ENCODE data around the gene CCDC97.

Gene CCDC97

DNA sequence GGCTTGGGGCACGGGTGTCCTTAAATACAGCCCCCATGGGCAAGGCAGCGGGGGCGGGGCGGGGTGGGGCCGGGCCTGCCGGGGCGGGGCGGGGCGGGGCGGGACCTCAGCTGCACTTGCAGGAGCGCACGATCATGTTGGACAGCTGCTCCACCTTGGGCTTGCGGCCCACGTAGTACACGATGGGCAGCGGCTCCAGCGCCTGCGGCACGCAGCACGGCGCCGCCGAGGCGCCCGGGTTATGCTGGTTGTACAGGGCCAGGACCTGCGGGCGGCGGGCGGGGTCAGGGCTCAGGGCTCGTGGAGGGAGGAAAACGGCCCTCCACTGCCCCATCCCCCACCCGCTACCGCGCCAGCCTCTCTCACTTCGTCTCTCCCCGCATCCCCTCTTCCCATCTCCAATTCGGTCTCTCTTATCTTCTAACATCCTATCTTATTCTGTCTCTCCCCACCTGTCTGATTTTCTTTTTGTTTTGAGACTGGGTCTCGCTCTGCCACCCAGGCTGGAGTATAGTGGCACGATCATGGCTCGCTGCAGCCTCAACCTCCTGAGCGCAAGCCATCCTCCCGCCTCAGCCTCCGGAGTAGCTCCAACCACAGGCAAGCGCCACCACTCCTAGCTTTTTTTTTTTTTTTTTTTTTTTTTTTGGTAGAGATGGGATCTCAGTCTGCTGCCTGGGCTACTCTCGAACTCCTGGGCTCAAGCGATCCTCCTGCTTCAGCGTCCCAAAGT lies 21.1 kb downstream of the CCDC97 start:
- CTCF ChIA-PET, result interaction anchor here (0.6 kb wide), 1 partner anchor 210 kb away, joined by 3 read pairs; no protein-coding TSS in a partner anchor
- peak overlapping the region; percentile 97 for H3K27ac ChIP-seq
- TF ChIP-seq CTCF (conservative IDR thresholded peaks at IDR 0.05; ENCODE audit: low read depth), result no peak
- no peak for DNase-seq (ENCODE audit: low spot score)
- POLR2A ChIA-PET (ENCODE audit: low non-redundant PET), result interaction anchor here (0.6 kb wide), 1 partner anchor 20 kb away, joined by 3 read pairs; no protein-coding TSS in a partner anchor

GRCh38 chr19:41332000-41332399 lies 22.0 kb downstream of the CCDC97 start:
- no peak for TF ChIP-seq CTCF (conservative IDR thresholded peaks at IDR 0.05; ENCODE audit: low read depth)
- peak overlapping the region; percentile 97; the same call in 1 of the 2 replicates for H3K27ac ChIP-seq
- ChIA-PET CTCF (interaction anchor here (0.6 kb wide), 1 partner anchor 9 kb away, joined by 3 read pairs; no protein-coding TSS in a partner anchor), POLR2A (ENCODE audit: low non-redundant PET) (no interaction called here)
- DNase-seq (ENCODE audit: low spot score), result no peak

DNA sequence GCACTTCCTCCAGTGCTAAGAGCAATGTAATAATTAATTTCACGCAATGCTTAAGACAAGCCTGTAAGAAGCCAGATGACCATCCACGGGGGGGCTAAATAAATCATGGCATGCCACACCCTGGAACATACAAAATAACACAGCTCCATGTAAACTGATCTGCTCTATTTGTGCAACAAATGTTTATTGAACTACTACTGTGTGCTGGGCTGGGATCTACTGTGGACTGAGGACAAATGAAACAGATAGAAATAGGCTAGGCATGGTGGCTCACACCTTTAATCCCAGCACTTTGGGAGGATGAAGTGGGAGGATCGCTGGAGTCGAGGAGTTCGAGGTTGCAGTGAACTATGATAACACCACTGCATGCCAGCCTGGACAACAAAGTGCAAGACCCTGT lies 22.5 kb downstream of the CCDC97 start:
- DNase-seq (ENCODE audit: low spot score), result no peak
- 0 out of 2 replicates have a peak overlapping the region, but pooled peaks have one; percentile 20 for H3K27ac ChIP-seq
- CTCF ChIA-PET, result interaction anchor here (0.6 kb wide), 1 partner anchor 9 kb away, joined by 3 read pairs; no protein-coding TSS in a partner anchor
- POLR2A ChIA-PET (ENCODE audit: low non-redundant PET), result no interaction called here
- TF ChIP-seq CTCF (conservative IDR thresholded peaks at IDR 0.05; ENCODE audit: low read depth), result no peak

- ChIA-PET CTCF (no interaction called here), POLR2A (ENCODE audit: low non-redundant PET) (no interaction called here)
- H3K27ac ChIP-seq, result peak overlapping the region; percentile 54
- no peak for TF ChIP-seq CTCF (conservative IDR thresholded peaks at IDR 0.05; ENCODE audit: low read depth)
- no peak for DNase-seq (ENCODE audit: low spot score)
These were observed 24.8 kb downstream of the CCDC97 start for GRCh38 chr19:41334793-41335192.

DNA sequence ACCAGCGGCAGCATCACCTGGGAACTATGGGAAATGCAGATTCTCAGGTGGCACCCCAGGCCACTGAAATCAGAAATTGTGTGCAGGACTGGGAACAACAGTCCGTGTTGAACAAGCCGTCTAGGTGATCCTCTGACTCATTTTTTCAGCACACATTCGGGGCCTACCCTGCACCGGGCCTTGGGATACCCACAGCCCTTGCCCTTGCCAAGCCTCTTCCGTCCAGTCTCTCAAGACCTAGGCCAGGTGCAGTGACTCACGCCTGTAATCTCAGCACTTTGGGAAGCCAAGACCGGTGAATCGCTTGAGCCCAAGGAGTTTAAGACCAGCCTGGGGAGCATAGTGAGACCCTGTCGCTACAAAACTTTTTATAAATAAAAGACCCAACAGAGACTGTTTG lies 25.5 kb downstream of the CCDC97 start:
- ChIA-PET CTCF (no interaction called here), POLR2A (ENCODE audit: low non-redundant PET) (no interaction called here)
- H3K27ac ChIP-seq, result peak overlapping the region; percentile 54
- no peak for TF ChIP-seq CTCF (conservative IDR thresholded peaks at IDR 0.05; ENCODE audit: low read depth)
- DNase-seq (ENCODE audit: low spot score), result no peak

- ChIA-PET CTCF (no interaction called here), POLR2A (ENCODE audit: low non-redundant PET) (no interaction called here)
- peak overlapping the region; percentile 49 for H3K27ac ChIP-seq
- peak; percentile 77 for DNase-seq (ENCODE audit: low spot score)
- no peak for TF ChIP-seq CTCF (conservative IDR thresholded peaks at IDR 0.05; ENCODE audit: low read depth)
These were observed 30.0 kb downstream of the CCDC97 start for GRCh38 chr19:41339936-41340335.
